Cardiac septum (tissue), 1 donor: ENCODE results near the gene ENPP6. TPM values are rescaled to one million over a fixed set of nuclear protein-coding genes. Genes with fewer than 3 reads are reported as not detected.
"Not testable (repeated sequence)": the region's sequence is repeated elsewhere in the genome, so short reads cannot be mapped to it uniquely, and the experiment has no call there.

Experiments
- DNase-seq: peaks from one replicate; pipeline ENCODE4 v3.0.0-alpha.2; 2020; ENCODE audit warnings: low spot score
- intact Hi-C: fragments of 100-400 bp; cut with DNase I; formaldehyde crosslinking; loops from one replicate; pipeline ENCODE4 v1.14.0; 2022
- total RNA-seq: library from RNA; stranded (reverse); fragmentation: NEBNext Ultra II Directional; extraction: Animal tissue kit (Norgen Biotek cat#: 25700); gene quantifications from one replicate; pipeline ENCODE4 v1.2.1, GENCODE V29; 2021
- donor health status: DM: no; HTN: no; CAD: no.

Gene ENPP6
- total RNA-seq, 1 donor from 2014 or later: 0.05 TPM

DNA sequence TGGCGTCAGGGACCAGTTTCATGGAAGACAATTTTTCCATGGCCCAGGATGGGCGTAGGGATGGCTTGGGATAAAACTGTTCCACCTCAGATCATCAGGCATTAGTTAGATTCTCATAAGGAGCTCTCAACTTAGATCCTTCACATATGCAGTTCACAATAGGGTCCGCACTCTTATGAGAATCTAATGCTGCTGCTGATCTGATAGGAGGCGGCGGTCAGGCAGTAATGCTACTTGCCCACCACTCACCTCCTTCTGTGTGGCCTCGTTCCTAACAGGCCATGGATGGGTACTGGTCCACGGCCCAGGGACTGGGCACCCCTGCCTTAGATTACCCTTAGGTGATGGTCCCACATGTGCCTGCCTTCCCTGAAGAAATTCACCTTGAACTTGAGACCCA, 28.8 kb upstream of the ENPP6 start:
- intact Hi-C loops: no loop called here
- no peak for DNase-seq

DNA sequence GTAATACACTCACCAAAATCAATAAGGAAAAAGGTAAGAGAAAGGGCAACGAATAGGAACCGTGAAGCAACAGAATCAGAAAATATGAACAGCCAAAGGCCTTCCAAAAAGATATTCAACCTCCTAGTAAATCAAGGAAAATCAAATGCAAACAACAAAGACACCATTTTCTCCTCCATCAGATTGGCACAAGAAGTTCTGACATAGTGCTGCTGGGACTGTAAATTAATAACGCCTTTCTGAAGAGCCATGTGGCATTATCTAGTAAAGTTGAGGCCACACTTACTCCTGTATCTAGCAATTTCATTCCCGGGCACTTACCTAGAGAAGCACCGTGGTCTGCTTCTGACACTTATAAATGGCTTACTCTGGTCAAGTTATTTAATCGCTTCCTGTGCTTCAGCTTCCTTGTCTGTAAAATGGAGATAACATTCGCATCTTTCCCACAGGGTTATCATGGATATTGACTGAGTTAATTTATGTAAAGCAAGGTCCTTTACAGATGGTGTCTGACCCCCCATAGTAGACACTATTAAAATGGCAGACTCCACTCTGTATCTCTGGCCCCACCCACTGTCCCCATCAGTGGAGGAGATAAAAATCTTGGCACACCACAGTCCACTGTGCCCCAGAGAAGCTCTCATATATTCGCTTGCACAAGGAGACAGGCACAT, 20.5 kb upstream of the ENPP6 start:
- intact Hi-C loops: no loop called here
- no peak for DNase-seq

DNA sequence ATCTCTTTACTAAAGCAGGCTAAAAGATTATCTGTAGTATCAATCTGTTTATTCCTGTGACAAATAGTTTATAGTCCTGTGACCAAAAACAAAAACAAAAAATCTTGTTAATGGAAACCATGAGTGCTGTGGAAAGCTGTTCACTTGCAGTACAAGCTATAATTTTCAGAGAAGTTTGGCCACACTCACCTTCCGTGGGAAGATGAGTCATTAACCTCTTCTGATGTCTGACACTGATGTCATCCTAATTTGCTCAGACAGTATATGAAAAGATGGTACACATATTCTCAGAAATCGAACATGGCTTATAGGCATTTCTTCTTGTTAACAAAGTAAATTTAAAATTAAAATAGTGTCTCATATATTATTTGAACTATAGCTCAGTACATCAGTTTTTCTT, 19.9 kb upstream of the ENPP6 start:
- no peak for DNase-seq
- intact Hi-C loops: no loop called here

DNA sequence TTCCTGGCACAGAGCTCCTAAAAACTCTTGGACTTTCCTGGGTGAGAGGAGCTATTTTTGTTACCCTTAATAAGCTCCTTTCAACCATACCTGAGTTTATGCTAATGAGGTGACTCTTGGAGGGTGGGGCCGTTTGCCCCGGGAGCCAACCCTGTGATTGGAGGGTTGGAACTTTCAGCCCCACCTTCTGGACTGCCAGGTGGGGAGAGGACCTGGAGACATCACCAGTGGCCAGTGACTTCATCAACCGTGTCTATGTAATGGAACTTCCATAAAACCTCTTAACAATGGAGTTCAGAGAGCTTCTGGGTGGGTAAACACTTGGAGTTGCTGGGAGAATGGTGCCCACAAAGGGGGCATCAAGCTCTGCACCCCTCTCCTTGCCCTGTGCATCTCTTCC, 17.9 kb upstream of the ENPP6 start:
- intact Hi-C loops: no loop called here
- no peak for DNase-seq

DNA sequence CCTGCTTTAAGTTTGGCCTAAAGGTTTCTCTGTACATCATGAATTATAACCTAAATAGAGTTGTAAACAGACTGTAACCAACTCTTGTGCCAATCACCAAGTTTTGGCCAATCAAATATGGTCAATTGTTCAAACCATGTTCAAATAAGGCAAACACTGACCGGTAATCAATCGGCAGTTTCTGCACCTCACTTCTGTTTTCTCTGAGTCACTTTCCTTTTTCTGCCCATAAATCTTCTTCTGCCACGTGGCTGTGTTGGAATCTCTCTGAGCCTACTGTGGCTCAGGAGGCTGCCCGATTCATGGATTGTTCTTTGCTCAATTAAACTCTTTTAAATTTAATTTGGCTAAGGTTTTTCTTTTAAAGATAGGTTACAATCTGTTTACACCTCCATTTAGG, 16.5 kb upstream of the ENPP6 start:
- DNase-seq: no peak
- intact Hi-C loops: no loop called here

DNA sequence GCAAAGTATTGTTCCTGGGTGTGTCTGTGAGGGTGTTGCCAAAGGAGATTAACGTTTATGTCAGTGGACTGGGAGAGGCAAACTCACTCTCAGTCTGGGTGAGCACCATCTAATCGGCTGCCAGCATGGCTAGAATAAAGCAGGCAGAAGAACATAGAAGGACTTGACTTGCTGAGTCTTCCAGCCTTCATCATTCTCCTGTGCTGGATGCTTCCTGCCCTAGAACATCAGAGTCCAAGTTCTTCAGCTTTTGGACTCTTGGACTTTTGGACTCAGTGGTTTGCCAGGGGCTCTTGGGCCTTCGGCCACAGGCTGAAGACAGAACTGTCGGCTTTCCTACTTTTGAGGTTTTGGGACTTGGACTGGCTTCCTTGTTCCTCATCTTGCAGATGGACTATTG, 15.3 kb upstream of the ENPP6 start:
- intact Hi-C loops: no loop called here

DNA sequence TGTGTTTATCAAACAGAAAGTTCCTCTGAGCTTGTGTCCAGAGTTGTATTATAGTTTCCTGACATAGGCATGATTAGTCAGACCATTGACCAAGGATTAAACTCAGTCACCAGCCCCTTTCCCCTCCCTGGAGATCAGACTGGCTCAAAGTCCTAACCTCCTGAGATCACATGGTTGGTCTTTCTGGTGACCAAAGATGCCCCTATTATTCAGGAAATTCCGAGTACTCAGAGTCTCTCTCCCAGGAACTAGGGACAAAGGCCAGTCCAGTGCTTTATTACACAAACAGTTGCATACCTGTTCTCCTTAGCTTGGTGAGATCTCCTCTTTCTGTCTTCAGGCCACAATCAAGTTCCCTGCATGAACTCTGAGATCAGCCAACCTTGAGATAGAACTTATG, 14.5 kb upstream of the ENPP6 start:
- DNase-seq: no peak
- intact Hi-C loops: no loop called here

More for the DNA sequence above, 15.3 kb upstream of the ENPP6 start:
- no peak for DNase-seq

DNA sequence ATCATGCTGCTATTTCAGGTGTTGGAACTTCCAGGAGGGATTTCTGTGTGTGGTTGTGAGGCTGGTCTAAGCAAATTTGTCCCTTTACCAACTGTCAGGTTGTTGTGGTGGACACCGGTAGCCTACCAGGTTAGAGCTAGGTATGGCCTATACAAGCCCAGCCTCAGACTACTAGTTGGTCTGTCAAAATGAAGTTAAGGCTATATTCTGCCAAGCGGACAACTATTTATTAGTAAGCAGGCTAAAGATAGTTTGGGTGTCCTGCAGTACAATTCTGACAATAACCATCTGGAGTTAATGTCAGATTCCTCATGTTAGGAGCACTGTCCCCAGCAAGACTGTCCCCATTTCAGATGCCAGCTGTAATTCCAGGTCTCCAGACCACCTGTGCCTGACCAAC, 13.9 kb upstream of the ENPP6 start:
- DNase-seq: no peak
- intact Hi-C loops: no loop called here

DNA sequence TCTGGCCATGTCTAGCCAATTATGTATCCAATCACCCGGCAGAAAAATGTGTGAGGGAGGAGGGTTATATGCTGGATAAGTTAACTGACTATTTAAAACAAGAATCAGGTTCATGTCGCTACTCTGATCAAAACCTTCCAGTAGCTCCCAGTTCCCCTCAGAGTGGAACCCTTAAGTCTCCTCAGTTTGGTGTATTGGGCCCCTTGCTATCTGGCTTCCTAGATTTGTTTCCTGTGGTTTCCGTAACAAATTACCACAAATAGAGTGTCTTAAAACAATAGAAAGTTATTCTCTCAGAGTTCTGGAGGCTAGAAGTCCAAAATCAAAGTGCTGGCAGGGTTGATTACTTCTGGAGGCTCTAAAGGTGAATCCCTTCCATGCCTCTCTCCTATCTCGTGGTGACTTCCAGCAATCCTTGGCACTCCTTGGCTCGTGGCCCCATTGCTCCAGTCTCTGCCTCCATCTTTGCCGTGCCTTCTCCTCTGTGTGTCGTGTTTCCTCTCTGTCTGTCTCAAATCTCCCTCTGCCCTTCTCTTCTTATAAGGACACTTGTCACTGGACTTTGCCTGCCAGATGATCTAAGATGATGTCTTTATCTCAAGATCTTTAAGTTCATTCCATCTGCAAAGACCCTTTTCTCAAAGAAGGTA, 10.5 kb upstream of the ENPP6 start:
- intact Hi-C loops: no loop called here

DNA sequence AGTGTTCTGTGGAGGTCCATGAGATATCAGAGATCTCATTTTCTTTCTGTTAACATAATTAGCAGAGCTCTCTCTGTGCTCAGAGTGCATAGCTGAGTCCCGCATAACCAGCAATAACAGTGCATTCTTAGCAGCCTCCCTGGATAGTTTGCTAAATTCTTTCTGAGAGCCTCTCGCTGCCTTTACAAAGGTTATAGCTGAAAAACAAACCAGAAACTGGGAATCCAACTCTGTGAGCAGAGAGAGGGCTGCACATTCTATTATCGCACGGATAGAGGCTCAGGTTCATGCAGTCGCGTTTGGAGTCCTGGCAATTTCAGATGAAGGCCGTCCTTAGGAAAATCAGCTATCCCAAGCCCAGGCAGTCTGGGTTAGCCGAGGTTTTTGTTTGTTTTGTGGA, 1.2 kb downstream of the ENPP6 start:
- DNase-seq: no peak
- intact Hi-C loops: no loop called here

More for the DNA sequence above, 10.5 kb upstream of the ENPP6 start:
- no peak for DNase-seq

DNA sequence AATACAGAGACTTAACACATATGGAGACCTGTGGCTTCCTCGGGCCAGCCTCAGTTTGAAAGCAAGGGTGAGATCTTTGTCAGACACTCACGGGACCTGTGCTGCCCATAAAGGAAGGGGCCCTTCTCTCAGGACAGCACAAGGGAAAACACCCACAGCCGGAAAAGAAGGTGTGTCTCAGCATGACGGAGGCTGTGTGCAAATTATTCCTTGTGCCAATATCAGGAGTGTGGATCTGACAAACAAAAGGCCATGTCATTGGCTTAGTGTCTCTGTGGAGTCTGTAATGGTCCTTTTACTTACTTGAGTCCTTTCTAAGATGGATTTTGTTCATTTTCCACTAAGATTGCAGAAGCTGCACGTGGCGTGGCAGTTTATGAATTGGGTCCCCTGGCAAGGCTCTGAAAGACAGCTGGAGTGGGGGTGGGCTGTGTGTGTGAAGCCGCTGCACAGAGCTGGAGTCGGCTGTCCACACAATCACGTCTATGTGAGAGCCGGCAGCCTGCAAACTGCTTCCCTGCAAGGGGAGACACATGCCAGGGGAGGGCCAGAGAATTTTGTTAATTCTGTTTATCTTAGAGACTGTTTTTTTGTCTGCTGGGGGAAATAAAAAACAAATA, 1.9 kb downstream of the ENPP6 start:
- DNase-seq: no peak
- intact Hi-C loops: no loop called here

DNA sequence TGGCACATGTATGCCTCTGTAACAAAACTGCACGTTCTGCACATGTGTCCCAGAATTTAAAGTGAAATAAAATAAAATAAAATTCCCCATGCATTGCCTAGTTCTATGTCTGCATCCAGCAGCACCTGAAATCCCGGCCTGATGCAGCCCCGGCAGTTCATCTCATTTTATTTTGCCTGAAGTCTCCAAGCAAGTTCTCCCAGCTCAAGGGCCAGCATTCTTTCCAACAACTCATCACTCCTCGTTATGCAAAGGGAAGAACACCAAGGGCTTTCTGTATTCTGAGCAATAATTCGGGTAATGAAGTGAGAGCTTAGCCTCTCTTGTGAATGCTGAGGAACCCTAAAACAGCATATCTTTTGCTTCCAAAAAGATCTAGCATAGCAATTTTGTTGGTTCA, 2.7 kb downstream of the ENPP6 start:
- intact Hi-C loops: no loop called here
- no peak for DNase-seq

DNA sequence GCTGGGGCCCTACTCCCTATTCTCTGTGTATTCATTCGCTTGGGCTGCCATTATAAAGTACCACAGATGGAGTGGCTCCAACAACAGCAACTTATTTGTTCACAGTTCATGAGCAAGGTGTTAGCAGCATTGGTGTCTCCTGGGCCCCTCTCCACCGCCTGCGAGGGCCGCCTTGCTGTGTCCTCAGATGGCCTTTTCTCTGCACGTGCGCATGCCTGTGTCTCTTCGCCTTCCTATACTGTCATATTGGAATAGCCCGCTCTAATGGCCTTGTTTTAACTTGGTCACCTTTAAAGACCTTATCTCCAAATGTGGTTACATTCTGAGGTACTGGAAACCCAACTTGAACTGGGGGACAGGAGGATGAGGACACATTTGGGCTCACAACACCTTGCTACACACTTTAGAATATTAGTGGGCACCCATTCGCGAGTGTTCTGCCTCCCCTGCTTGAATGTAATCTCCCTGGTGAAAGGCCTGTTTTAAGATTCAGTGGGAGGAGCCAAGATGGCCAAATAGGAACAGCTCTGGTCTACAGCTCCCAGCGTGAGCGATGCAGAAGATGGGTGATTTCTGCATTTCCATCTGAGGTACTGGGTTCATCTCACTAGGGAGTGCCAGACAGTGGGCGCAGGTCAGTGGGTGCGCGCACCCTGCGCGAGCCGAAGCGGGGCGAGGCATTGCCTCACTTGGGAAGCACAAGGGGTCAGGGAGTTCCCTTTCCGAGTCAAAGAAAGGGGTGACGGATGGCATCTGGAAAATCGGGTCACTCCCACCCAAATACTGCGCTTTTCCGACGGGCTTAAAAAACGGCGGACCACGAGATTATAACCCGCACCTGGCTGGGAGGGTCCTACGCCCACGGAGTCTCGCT, 9.7 kb downstream of the ENPP6 start:
- DNase-seq, intact Hi-C loops: not testable (repeated sequence)

DNA sequence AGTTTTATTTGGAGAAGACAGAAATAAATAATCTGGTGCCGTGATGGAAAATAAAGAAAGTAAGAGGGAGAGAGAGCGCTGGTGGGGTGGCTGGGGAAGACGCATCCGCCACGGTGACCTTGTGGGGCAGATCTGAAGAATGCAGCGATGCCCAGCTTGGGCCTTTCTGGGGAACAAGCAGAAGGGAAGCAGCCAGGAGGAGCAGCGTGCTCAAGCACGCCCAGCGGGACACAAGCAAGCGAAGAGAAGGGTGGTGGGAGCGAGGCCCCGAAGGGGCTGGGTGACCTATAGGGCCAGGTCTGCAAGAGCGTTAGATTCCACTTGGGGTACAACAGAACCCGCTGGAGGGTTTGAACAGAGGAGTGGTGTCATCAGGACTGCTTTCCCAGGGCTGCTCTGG, 12.4 kb downstream of the ENPP6 start:
- intact Hi-C loops: no loop called here
- no peak for DNase-seq

DNA sequence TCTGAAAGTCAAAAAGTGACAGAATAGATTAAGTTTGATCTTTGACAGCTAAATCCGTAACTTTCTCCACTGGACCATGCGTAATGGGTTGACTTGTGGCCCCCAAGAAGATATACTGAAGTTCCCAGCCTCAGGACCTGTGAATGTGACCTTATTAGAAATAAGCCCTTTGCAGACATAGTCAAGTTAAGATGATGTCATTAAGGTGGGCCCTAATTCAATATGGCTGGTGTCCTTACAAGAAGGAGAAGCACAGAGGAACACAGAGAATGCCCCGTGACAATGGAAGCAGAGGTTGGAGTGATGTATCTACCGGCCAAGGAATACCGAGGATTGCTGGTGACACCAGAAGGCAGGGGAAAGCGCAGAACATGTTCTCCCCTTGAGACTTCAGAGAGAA, 14.4 kb downstream of the ENPP6 start:
- intact Hi-C loops: no loop called here
- DNase-seq: no peak

DNA sequence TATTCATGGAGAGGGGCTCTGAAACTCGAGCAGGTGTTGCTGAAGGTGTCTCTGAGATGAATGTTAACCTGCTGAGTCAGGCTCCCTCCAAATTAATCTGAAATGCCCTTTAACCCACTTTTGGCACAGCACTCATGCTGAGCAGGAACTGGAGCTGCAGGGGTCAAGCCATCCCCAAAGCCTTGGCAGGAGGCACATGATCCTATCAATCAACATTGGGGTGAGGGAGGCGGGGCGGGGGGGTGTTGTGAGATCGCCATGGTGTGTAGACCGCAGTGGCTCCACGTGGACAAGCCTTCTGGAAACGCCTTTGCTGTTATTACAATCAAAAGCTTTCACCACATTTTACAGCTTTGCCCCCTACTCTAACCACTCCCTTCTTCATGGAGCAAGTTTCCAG, 16.5 kb downstream of the ENPP6 start:
- no peak for DNase-seq
- intact Hi-C loops: no loop called here

DNA sequence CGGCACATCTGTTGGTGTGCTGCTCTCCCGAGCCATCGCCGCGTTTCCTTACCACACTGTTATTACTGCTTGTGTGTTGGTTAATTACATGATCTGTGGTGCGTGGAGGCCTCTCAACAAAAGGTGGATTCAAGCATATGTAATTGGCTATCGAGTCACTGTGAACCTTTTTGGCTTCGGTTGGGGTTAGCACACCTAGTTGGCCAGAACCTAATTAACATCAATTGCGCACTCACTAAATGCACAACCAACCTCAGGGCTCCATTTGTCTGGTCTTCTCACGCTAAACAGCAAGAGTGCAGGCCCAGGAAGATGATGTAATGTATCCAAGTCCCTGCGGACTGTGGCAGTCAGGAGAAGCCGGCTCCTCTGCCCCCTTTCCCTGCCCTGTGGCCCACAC, 17.4 kb downstream of the ENPP6 start:
- intact Hi-C loops: no loop called here
- no peak for DNase-seq

DNA sequence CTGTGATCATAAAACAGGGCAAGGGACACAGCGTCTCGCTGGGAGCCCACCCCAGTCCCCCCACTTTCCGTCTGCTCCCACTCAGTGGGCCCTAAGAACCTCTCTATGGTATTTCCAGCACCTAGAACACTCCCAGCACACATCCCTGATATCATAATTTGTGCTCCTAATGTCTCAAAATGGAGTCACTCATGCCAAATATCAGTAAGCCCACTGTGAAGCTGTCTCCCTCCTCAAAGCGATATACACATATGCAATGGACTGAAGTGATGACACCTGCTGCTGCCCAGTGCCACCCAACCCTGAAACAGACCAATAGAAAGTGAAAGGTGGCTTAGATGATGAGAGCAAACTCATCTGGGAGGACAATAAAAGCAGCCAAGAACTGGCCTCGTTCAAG, 17.9 kb downstream of the ENPP6 start:
- DNase-seq: no peak
- intact Hi-C loops: no loop called here

DNA sequence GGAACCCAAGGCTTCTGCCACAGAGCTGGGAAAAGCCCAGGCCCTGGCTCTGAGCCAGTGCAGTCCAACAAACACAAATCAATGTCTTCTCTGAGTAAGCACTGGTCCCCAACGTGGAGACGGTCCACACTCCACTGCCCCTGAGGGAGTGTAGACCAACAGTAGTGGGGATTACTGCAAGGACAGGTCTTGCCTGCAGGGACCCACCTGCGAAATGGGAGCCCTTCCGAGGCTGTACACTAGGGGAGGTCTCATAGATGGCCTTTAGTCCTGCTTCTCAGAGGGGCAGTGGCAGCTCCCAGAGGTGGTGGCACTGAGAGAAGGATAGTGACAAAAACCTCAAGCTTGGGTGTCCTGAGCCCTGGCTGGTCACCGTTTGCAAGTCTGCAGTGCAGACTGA, 19.5 kb downstream of the ENPP6 start:
- intact Hi-C loops: no loop called here
- DNase-seq: no peak

DNA sequence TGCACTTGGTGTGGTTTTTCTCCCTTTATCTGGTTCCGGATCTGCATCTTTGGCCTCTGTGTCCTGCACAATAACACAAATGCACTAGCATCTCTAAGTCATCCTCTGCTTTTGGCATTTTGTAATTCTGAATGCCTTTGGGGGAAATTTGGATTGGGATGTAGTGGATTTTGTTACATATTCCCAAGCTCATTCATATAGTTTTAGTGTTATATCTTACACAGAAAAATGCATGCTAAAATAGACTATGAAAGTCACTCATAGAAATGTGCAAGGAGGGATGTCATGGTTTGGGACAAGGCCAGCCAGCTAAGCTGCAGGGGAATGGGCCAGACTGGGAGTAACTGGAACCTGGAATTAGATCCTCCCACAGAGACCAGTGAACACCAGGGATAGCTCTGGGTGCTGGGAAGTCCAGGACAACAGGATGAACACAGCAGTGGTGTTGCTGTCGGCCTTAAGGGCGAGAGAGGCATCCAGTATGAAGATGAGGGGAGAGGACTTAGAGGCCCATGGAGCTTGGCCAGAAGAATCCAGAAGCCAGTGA, 20.1 kb downstream of the ENPP6 start:
- intact Hi-C loops: no loop called here
- DNase-seq: no peak
